G401 (cell line): ENCODE results near the gene NDUFS8. TPM values are rescaled to one million over a fixed set of nuclear protein-coding genes. Genes with fewer than 3 reads are reported as not detected.

Experiments
- DNase-seq: peaks from one replicate; pipeline ENCODE4 v3.0.0-alpha.2; 2015; ENCODE audit warnings: low spot score
- in situ Hi-C: cut with HindIII; loops from 2 replicates; pipeline ENCODE4 v1.10.0; 2016; ENCODE audit warnings: low sequenced_read_pairs, mixed read lengths
- total RNA-seq: library from RNA; depleted of rRNA; stranded (reverse); fragments of >200 nt; shearing (Covaris generic); gene quantifications from 2 replicates; pipeline ENCODE4 v1.2.3, GENCODE V29; 2014

NDUFS8 gene
- total RNA-seq, 1 experiment from 2014 or later: 177 TPM

DNA sequence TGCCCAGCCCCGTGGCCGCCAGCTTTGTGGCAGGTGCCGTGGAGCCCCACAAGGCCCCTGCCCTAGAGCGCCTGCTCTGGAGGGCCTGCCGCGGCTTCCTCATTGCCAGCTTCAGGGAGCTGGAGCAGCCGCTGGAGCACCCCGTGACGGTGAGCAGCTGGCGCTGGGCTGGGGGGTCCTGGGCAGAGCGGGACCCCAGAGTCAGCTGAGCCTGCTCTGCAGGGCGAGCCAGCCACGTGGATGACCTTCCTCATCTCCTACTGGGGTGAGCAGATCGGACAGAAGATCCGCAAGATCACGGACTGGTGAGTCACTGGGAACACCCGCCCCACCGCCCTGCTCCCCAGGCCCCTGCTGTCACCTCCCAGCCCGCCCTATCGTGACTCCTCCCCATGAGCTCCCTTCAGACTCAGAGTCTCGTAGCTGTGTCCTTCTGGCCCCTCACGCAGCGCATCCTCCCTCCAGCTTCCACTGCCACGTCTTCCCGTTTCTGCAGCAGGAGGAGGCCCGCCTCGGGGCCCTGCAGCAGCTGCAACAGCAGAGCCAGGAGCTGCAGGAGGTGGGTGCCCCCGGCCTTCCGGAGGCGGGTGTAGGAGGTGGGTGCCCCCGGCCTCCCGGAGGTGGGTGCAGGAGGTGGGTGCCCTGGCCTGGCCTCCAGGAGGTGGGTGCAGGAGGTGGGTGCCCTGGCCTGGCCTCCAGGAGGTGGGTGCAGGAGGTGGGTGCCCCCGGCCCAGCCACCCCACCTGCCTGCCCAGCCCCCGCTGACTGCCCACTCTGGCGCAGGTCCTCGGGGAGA is 13.1 kb downstream of the NDUFS8 start:
- in situ Hi-C loops: no loop called here
- DNase-seq: no peak

DNA sequence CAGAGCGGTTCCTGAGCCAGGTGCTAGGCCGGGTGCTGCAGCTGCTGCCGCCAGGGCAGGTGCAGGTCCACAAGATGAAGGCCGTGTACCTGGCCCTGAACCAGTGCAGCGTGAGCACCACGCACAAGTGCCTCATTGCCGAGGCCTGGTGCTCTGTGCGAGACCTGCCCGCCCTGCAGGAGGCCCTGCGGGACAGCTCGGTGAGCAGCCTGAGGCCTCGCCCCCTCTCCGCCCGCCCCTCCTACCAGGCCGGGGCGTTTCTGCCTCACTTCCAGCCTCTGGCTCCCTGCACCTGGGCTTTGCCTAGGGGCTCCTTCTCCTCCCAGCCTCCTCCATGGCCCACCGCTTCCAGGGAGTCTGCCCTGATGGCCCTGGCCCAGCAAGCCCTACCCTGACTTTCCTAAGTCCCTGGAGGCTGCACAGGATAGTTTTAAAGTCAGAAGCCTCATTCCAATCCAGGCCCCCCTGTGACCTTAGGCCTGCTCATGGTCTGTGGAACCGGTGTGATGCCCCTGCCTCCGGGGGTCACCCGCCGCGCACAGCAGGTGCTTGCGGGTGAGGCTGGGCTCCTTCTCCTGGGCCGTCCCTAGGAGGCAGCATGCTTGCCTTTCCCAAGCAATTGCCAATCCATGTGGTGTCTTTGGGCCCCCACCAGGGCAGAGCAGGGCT is 13.8 kb downstream of the NDUFS8 start:
- in situ Hi-C loops: no loop called here
- no peak for DNase-seq

DNA sequence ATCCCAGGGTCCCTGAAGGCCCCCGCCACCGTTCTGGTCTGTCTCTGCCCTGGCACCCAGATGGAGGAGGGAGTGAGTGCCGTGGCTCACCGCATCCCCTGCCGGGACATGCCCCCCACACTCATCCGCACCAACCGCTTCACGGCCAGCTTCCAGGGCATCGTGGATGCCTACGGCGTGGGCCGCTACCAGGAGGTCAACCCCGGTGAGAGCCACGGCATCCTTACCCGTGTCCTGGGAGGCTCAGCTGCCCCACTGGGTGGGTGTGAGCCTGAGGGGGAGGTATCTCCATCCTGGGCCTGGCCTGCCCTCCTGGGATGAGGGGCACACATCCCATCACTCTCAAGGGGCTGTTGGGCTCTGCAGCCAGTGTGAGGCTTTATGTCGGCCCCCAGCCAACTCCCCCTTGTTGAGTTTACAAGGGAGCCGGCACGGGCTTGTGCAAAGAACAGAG is 14.4 kb downstream of the NDUFS8 start:
- no peak for DNase-seq
- in situ Hi-C loops: no loop called here

DNA sequence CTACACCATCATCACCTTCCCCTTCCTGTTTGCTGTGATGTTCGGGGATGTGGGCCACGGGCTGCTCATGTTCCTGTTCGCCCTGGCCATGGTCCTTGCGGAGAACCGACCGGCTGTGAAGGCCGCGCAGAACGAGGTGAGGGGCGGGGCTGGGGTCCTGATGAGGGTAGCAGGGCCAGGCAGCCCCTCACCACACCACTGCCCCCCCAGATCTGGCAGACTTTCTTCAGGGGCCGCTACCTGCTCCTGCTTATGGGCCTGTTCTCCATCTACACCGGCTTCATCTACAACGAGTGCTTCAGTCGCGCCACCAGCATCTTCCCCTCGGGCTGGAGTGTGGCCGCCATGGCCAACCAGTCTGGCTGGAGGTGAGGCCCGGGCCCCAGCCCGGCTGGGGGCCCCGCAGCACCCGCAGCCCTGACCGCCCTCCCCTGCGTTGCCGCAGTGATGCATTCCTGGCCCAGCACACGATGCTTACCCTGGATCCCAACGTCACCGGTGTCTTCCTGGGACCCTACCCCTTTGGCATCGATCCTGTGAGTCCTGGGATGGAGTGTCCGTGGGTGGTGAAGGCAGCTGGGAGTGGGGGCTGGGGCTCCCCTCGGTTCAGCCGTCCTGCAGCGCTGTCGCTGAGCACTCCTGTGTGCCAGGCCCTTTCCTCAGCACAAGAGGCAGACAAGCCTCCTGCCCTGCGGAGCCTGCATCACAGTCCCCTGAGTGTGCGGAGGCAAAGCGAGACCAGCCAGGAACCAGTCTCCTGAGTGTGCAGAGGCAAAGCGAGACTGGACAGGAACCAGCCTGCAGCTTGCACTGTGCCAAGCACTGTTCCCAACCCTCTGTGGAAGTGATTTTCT is 17.2 kb downstream of the NDUFS8 start:
- in situ Hi-C loops: no loop called here
- no peak for DNase-seq

DNA sequence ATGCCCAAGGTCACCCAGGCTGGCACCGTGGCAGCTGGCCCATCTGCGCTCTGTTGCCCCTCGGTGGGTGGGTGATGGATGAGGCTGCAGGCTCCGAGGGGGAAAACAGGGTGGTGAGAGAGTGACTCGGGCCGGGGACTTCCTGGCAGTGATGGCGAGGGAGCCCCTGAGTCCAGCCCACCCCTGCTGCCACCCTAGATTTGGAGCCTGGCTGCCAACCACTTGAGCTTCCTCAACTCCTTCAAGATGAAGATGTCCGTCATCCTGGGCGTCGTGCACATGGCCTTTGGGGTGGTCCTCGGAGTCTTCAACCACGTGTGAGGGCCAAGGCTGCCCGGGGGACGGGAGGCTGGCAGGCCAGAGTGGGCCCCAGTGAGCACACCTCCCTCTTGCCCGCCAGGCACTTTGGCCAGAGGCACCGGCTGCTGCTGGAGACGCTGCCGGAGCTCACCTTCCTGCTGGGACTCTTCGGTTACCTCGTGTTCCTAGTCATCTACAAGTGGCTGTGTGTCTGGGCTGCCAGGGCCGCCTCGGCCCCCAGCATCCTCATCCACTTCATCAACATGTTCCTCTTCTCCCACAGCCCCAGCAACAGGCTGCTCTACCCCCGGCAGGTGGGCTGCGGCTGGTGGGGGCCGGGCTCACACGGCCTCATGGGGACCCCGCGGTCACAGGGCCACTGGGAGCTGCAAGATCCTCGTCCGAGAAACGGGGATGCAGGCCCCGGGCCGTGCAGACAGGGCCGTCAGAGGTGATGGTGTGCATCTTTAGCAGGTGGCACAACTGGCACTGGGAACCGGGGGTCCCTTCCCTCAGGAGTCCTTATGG is 18.4 kb downstream of the NDUFS8 start:
- DNase-seq: no peak
- in situ Hi-C loops: no loop called here

DNA sequence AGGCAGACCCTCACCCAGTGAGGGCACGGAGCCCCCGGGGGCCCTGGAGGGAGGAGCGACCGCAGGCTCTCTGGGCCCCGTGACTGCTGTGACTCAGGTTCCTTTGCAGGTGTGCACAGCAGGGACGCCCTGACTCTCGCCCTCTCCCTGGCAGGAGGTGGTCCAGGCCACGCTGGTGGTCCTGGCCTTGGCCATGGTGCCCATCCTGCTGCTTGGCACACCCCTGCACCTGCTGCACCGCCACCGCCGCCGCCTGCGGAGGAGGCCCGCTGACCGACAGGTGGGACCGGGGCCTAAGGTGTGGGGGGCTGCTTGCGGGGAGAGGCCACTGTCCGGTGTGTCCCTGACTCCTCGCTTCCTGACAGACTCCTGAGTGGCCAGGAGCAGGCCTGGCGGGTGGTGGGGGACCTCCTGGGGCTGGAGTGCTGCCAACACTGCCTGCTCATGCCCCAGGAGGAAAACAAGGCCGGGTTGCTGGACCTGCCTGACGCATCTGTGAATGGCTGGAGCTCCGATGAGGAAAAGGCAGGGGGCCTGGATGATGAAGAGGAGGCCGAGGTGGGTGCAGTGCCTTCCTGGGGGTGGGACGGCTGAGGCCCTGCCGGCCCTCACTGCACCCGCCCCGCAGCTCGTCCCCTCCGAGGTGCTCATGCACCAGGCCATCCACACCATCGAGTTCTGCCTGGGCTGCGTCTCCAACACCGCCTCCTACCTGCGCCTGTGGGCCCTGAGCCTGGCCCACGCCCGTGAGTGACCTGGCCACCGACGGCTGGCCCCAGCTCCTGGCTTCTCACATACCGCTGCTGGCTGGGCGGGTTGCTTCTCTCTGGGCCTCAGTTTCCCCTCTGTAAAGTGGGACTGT is 19.3 kb downstream of the NDUFS8 start:
- no peak for DNase-seq
- in situ Hi-C loops: no loop called here

DNA sequence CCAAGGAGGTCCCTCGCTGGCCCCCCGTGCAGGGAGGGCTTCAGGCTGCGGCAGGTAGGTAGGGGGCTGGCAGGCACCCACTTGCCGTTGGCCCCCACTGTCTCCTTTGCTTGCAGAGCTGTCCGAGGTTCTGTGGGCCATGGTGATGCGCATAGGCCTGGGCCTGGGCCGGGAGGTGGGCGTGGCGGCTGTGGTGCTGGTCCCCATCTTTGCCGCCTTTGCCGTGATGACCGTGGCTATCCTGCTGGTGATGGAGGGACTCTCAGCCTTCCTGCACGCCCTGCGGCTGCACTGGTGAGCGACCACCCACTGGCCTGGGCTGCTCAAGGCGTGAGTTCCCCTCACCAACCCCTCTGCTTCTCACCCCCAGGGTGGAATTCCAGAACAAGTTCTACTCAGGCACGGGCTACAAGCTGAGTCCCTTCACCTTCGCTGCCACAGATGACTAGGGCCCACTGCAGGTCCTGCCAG is 19.9 kb downstream of the NDUFS8 start:
- DNase-seq: no peak
- in situ Hi-C loops: no loop called here

DNA sequence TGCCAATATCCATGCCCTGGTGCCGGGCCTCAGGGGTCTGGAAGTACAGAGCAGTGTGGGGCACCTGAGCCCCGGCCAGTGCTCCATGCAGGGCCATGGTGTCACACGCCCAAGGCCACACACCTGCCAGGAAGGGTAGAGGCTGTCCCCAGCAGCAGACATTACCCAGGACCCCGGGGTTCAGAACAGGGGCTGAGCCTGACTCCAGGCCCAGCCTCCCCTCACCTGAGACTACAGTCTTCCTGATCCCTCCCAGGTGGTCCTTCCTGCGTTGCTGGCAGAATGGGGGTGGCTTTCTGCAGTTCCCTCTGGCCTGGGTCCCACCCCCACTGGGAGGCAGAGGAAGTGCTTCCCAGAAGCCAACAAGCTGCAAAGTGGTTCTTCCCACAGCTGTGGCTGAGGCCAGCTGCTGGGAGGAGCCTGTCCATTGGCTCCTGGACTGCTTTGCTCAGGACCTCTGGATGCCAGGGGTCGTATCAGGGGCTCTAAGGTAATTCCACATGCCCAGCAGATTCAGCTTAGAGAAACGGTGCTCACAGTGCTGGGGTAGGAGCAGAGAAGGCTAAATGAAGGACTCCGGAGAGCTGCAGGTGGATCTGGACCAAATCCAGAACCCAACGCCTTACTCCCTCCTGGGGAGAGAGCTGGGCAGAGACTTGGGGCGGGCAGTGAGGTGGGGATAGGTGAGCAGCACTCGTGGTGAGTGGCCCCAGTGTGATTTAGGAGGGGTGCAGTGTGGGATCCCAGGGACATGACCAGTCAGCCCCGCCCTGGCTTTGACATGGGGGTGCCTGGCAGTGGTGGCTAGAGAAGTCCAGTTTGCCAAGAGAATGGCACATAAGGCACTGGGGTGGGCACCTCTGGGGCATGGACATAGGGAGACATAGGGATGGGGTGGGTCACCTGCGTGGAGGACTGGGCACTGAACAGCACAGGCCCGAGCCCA is 21.0 kb downstream of the NDUFS8 start:
- no peak for DNase-seq
- in situ Hi-C loops: no loop called here

DNA sequence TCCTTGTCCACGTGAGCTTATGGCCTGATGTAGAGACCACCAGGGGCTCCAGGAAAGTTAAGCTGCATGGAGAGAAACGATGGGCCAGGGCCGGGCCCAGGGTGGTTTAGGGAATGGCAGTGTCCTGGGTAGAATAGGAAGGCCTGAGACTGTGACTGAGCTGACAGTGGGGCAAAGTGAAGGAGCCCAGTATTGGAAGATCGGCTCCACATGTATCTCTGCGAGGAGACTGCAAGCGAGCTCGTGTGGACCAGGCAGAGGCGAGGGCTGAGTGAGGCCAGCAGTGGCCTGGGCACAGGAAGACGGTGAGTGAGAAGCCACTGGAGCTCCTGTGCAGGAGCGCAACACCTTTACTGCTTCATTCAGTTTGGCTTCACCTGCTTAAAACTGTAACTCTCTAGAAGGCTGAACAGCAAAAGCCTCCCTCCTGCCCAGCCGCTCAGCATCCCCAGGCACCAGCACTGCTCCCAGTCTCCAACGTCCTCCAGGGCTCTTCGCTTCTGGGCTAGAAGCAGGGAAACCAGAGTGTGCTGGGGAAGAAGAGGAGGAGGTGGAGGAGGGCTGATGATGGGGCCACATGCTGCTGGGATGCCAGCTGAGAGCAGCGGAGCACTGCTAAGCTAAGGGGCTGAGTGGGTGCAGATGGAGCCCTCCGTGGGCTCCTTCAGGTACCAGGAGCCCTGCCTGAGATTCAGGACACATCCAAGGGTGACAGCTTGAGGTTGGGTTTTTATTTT is 21.8 kb downstream of the NDUFS8 start:
- DNase-seq: no peak
- in situ Hi-C loops: no loop called here

DNA sequence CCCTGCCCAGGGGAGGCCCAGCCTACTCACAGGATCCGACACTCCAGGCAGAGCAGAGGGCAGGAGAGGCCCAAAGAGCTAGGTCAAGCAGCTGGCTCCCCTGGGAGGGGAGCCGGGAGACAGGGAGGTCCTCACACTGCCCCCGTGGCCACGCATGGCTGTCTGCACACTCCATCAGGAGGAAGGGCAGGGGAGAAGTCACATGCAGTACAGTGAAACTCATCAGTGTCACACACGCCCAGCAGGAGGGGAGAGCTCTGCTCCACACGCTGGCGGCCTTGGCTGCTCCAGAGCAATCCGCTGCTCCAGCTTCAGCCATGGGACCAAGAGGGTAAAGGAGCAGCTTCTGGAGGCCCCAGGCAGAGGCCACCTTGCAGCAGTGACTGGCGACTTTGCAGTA is 22.6 kb downstream of the NDUFS8 start:
- in situ Hi-C loops: no loop called here
- no peak for DNase-seq

DNA sequence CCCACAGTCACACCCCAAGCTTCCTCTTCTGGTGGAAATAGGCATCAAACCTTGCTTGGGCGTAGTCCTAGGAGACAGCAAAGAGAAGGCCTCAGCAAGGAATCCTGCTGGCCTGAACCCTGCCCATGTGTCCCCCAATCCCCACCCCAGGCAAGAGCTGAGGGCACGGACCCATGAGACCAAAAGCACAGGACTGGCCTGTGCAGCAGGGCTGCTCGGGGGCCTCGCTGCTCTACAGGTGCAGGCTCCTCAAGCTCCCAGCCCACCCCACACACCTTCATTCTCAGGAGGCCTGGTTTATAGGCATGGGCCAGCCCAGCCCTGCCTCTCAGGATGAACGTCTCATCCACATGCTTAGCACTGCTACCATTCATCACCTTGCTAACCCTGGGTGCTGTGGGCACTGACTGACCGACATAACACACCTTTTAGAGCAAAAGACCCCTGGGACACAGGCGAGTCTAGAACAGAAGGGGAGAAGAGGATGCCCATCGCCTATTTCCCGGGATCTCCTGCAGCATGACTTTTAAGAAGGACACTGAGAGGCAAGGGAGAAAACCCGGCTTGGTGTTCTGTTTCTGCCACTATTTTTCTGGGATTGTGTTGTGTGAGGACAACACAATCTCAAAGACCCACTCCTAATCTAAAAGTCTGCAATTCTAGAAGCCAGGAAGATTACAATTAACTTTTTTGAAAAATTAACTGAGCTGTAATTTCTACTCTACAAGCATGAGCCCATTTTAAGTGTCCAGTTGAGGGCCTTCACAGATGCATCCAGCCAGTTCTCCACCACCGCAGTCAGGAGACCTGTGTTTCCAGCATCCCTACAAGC is 23.7 kb downstream of the NDUFS8 start:
- in situ Hi-C loops: no loop called here

DNA sequence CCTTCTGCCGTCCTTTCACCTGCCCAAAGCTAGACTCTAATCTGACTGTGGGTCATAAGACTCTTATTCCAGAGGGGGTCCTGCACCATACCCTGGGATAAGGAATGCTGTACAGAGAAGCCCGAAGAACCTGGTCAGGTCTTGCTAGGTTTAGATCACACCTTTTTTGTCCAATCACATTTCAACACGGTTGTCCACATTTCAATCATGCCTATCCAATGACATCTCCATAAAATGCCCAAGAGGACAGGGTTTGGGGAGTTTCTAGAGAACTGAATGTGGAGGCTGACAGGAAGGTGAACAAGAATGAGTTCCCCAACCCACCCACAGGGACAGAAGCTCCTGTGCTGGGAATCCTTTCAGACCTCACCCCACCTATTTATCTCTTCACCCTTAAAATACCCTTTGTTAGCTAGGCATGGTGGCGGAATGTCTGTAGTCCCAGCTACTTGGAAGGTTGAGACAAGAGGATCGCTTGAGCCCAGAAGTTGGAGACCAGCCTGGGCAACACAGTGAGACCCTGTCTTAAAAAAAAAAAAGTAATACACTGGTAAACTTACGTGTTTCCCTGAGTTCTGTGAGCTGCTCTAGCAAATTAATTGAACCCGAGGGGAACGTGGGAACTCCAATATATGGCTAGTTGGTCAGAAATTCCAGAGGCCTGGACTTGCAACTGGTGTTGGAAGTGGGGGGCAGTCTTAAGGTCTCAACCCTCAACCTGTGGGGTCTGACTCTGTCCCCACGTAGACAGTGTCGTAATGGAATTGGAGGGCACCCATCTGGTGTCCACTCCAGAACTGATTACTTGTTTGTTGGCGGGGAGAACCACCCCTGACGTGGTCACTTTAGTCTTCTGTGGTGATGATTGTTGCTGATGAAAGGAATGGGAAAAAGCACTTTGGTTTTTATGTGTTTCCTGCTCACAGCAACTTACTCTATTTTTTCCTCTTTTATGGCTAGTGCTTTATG is 26.1 kb downstream of the NDUFS8 start:
- DNase-seq: no peak
- in situ Hi-C loops: no loop called here

More for the DNA sequence above, 23.7 kb downstream of the NDUFS8 start:
- no peak for DNase-seq

DNA sequence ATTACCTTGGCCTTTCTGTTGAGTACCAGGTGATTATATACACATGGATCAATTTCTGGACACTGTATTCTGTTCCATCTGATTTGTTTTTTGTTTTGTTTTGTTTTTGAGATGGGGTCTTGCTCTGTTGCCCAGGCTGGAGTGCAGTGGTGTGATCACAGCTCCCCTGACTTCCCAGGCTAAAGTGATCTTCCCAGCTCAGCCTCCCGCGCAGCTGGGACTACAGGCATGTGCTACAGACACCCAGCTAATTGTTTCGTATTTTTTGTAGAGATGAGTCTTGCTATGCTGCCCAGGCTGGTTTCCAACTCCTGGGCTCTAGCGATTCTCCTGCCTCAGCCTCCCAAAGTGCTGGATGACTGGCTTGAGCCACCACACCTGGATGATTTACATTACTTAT is 27.3 kb downstream of the NDUFS8 start:
- DNase-seq: no peak
- in situ Hi-C loops: no loop called here

DNA sequence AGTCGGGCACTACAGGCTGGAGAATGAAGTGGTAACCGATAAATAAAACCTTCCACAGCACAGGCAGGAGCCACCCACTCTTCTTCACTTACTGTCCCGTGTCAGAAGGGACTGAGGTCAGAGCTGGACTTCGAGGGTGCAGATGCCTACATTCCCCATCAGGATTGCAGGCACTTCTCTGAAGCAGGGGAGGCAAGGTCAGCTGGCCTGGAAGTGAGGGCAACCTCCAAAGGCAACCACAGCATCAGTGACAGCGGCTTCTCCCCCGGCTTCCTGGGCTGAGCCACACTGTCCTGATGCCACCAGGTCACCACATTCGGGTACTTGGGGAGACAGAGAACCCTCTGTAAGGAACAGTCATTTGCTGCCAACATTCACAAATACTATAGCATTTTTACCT is 31.0 kb downstream of the NDUFS8 start:
- in situ Hi-C loops: no loop called here
- no peak for DNase-seq

DNA sequence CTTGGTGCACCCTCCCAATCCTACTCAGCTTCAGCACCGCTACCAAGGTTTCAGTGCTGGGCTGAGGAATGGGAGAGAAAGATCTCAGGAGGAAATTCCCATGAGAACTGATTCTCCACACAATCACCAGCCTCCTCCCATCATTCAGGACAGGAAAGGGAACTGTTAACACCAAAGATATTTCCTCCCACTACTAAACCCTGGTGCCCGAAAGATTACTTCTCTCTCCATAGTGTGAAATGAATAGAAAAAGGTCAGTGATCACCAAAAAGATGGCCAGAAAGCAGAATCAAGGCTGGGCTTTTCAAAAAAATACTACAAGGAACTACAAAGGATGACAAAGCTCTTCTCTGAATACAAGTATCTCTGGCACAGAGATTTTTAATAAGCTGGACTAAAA is 34.4 kb downstream of the NDUFS8 start:
- in situ Hi-C loops: no loop called here
- DNase-seq: no peak
